ENCODE measurements around the gene IL1F10.

Gene IL1F10

DNA sequence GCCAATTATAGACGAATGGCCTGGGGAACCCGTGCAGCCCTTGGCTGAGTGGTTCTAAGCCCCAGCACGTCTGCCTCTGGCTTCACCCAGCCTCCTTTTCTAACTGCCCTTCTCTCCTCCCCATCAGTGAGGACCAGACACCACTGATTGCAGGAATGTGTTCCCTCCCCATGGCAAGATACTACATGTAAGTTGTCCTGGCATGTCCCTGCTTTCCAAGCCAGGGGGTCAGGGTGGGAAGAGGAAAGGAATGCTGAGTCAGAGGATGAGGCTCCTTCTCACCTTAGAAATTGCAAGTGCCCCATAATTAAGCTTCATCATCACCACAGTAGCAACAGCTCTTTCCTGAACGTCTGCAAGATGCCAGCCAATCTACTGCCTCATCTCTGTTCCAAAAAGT, 4.8 kb downstream of the IL1F10 start:
- H3K27ac ChIP-seq (ENCODE audit: insufficient read depth in 1 of 2, low read depth in 1 of 2, low read length in 2 of 2, poor library complexity in 1 of 2, severe bottlenecking in 2 of 2): no peak overlapping the region
- no peaks in the 10 kb centered on the region for H3K36me3 ChIP-seq (ENCODE audit: control insufficient read depth in 4 of 4, insufficient read depth in 4 of 4, low read length in 3 of 4)
- H3K9me3 ChIP-seq (ENCODE audit: control extremely low read depth in 1 of 5, control insufficient read depth in 4 of 5, insufficient read depth in 2 of 5, low read depth in 1 of 5, low read length in 4 of 5): no peaks in the 10 kb centered on the region
- POLR2A ChIA-PET: no interaction called here
- no peaks in the 10 kb centered on the region for H3K27me3 ChIP-seq (replicated peaks in 2 of 5; ENCODE audit: control insufficient read depth in 4 of 5, insufficient read depth in 5 of 5, low read length in 4 of 5)
- no peak for DNase-seq
- WGBS (ENCODE audit: insufficient coverage): 80% methylated on average over 1 of the region's 4 CpGs
- CTCF ChIA-PET: interaction anchor here (1.2 to 2.3 kb wide), 3 partner anchors 8 to 14 kb away, joined by 3 to 5 read pairs (median 4); partner anchors contain the start of gene IL36RN
- peaks cover 0 to 6% (median 0%) of the 10 kb centered on the region in 4 experiments for H3K4me1 ChIP-seq (ENCODE audit: control extremely low read depth in 1 of 4, control insufficient read depth in 4 of 4, insufficient read depth in 4 of 4, low read length in 3 of 4)
- no peak overlapping the region for H3K4me3 ChIP-seq (ENCODE audit: control insufficient read depth in 1 of 7, extremely low read depth in 1 of 7, insufficient read depth in 4 of 7, low read depth in 2 of 7, low read length in 6 of 7)

DNA sequence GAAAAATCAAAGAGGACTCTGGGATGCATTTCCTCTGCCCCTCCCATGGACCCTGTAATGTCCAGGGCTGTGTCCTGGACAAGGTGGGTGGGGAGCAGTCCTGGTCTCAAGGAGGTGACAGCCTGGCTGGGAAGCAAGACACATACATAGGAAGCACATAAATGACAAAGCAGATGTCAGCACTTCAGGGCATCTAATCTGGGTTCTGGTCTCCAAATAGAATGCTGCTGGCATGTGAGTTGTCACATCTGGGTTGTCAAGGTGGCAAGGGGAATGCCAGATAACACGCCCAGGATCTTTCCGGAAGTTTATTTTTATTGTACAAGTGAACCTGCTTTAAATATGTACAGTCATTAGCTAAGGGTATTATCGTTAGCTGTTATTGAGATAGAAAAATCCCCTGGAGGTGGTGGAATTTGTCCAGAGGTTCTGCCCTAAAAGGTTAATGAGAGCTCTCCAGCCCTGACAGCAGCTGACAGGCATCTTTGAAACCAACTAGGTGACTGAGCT, 5.6 kb downstream of the IL1F10 start:
- no peaks in the 10 kb centered on the region for H3K27me3 ChIP-seq (replicated peaks in 2 of 5; ENCODE audit: control insufficient read depth in 4 of 5, insufficient read depth in 5 of 5, low read length in 4 of 5)
- no peaks in the 10 kb centered on the region for H3K9me3 ChIP-seq (ENCODE audit: control extremely low read depth in 1 of 5, control insufficient read depth in 4 of 5, insufficient read depth in 2 of 5, low read depth in 1 of 5, low read length in 4 of 5)
- H3K36me3 ChIP-seq (ENCODE audit: control insufficient read depth in 4 of 4, insufficient read depth in 4 of 4, low read length in 3 of 4): no peaks in the 10 kb centered on the region
- WGBS (ENCODE audit: insufficient coverage): 93% methylated on average over 2 of the region's 3 CpGs
- POLR2A ChIA-PET: no interaction called here
- no peak overlapping the region for H3K27ac ChIP-seq (ENCODE audit: insufficient read depth in 1 of 2, low read depth in 1 of 2, low read length in 2 of 2, poor library complexity in 1 of 2, severe bottlenecking in 2 of 2)
- CTCF ChIA-PET: interaction anchor here (1.2 to 2.3 kb wide), 3 partner anchors 9 to 15 kb away, joined by 3 to 5 read pairs (median 4); partner anchors contain the start of gene IL36RN
- no peak for DNase-seq
- peaks cover 0 to 6% (median 0%) of the 10 kb centered on the region in 4 experiments for H3K4me1 ChIP-seq (ENCODE audit: control extremely low read depth in 1 of 4, control insufficient read depth in 4 of 4, insufficient read depth in 4 of 4, low read length in 3 of 4)
- H3K4me3 ChIP-seq (ENCODE audit: control insufficient read depth in 1 of 7, extremely low read depth in 1 of 7, insufficient read depth in 4 of 7, low read depth in 2 of 7, low read length in 6 of 7): no peak overlapping the region

- H3K27ac ChIP-seq (ENCODE audit: insufficient read depth in 1 of 2, low read depth in 1 of 2, low read length in 2 of 2, poor library complexity in 1 of 2, severe bottlenecking in 2 of 2): no peak overlapping the region
- H3K4me1 ChIP-seq (ENCODE audit: control extremely low read depth in 1 of 4, control insufficient read depth in 4 of 4, insufficient read depth in 4 of 4, low read length in 3 of 4): peaks cover 0 to 6% (median 0%) of the 10 kb centered on the region in 4 experiments
- 43% methylated on average over 4 of the region's 5 CpGs for WGBS (ENCODE audit: insufficient coverage)
- ChIA-PET POLR2A (no interaction called here), CTCF (interaction anchor here (6.9 kb wide), 1 partner anchor 125 kb away, joined by 57 read pairs; no protein-coding TSS in a partner anchor)
- H3K9me3 ChIP-seq (ENCODE audit: control extremely low read depth in 1 of 5, control insufficient read depth in 4 of 5, insufficient read depth in 2 of 5, low read depth in 1 of 5, low read length in 4 of 5): no peaks in the 10 kb centered on the region
- DNase-seq: peak in 2 of 3 donors; percentile 9 to 12
- no peaks in the 10 kb centered on the region for H3K36me3 ChIP-seq (ENCODE audit: control insufficient read depth in 4 of 4, insufficient read depth in 4 of 4, low read length in 3 of 4)
- no peak overlapping the region for H3K4me3 ChIP-seq (ENCODE audit: control insufficient read depth in 1 of 7, extremely low read depth in 1 of 7, insufficient read depth in 4 of 7, low read depth in 2 of 7, low read length in 6 of 7)
- no peaks in the 10 kb centered on the region for H3K27me3 ChIP-seq (replicated peaks in 2 of 5; ENCODE audit: control insufficient read depth in 4 of 5, insufficient read depth in 5 of 5, low read length in 4 of 5)
These were observed 7.3 kb downstream of the IL1F10 start for GRCh38 chr2:113075030-113075429.

- Histone ChIP-seq H3K27me3 (replicated peaks in 2 of 5; ENCODE audit: control insufficient read depth in 4 of 5, insufficient read depth in 5 of 5, low read length in 4 of 5) (no peaks in the 10 kb centered on the region), H3K4me1 (ENCODE audit: control extremely low read depth in 1 of 4, control insufficient read depth in 4 of 4, insufficient read depth in 4 of 4, low read length in 3 of 4) (peaks cover 0 to 6% (median 0%) of the 10 kb centered on the region in 4 experiments), H3K4me3 (ENCODE audit: control insufficient read depth in 1 of 7, extremely low read depth in 1 of 7, insufficient read depth in 4 of 7, low read depth in 2 of 7, low read length in 6 of 7) (no peak overlapping the region), H3K36me3 (ENCODE audit: control insufficient read depth in 4 of 4, insufficient read depth in 4 of 4, low read length in 3 of 4) (no peaks in the 10 kb centered on the region), H3K9me3 (ENCODE audit: control extremely low read depth in 1 of 5, control insufficient read depth in 4 of 5, insufficient read depth in 2 of 5, low read depth in 1 of 5, low read length in 4 of 5) (no peaks in the 10 kb centered on the region), H3K27ac (ENCODE audit: insufficient read depth in 1 of 2, low read depth in 1 of 2, low read length in 2 of 2, poor library complexity in 1 of 2, severe bottlenecking in 2 of 2) (no peak overlapping the region)
- ChIA-PET POLR2A (no interaction called here), CTCF (interaction anchor here (1.1 to 6.9 kb wide), 2 partner anchors 63 to 124 kb away, joined by 8 to 57 read pairs; no protein-coding TSS in a partner anchor)
- 93% methylated on average over 3 of the region's 3 CpGs for WGBS (ENCODE audit: insufficient coverage)
- DNase-seq: no peak
These were observed 7.8 kb downstream of the IL1F10 start for GRCh38 chr2:113075600-113075999.

GRCh38 chr2:113076954-113077669, 9.3 kb downstream of the IL1F10 start:
- Histone ChIP-seq H3K36me3 (ENCODE audit: control insufficient read depth in 4 of 4, insufficient read depth in 4 of 4, low read length in 3 of 4) (no peaks in the 10 kb centered on the region), H3K4me3 (ENCODE audit: control insufficient read depth in 1 of 7, extremely low read depth in 1 of 7, insufficient read depth in 4 of 7, low read depth in 2 of 7, low read length in 6 of 7) (no peak overlapping the region), H3K27me3 (replicated peaks in 2 of 5; ENCODE audit: control insufficient read depth in 4 of 5, insufficient read depth in 5 of 5, low read length in 4 of 5) (no peaks in the 10 kb centered on the region), H3K27ac (ENCODE audit: insufficient read depth in 1 of 2, low read depth in 1 of 2, low read length in 2 of 2, poor library complexity in 1 of 2, severe bottlenecking in 2 of 2) (no peak overlapping the region), H3K9me3 (ENCODE audit: control extremely low read depth in 1 of 5, control insufficient read depth in 4 of 5, insufficient read depth in 2 of 5, low read depth in 1 of 5, low read length in 4 of 5) (no peaks in the 10 kb centered on the region), H3K4me1 (ENCODE audit: control extremely low read depth in 1 of 4, control insufficient read depth in 4 of 4, insufficient read depth in 4 of 4, low read length in 3 of 4) (peaks cover 0 to 6% (median 0%) of the 10 kb centered on the region in 4 experiments)
- CTCF ChIA-PET: interaction anchor here (0.5 to 10.6 kb wide), 3 partner anchors 62 to 206 kb away, joined by 3 to 127 read pairs (median 57); no protein-coding TSS in a partner anchor
- POLR2A ChIA-PET: no interaction called here
- DNase-seq: no peak
- no CpG with 5 or more reads among the region's 3 CpGs for WGBS (ENCODE audit: insufficient coverage)

DNA sequence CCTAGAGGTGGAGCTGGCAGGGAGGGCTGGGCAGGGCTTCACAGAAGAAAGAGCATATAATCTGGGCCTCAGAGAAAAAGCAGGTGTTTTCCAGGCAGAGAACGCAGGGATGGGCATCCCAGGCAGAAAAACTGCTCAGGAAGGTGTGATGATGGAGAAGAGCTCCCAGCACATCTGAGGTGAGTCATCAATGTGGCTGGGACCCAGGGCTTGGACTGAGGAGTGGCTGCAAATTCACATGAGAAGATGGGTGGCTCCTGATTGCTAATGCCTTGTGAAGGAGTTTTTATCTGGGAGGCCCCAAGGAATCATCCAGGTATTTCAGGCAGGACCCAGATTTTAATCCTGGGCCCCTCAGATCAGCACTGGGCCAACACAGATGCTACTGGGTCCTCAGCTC, 10.2 kb downstream of the IL1F10 start:
- no peaks in the 10 kb centered on the region for H3K27me3 ChIP-seq (replicated peaks in 2 of 5; ENCODE audit: control insufficient read depth in 4 of 5, insufficient read depth in 5 of 5, low read length in 4 of 5)
- peaks cover 0 to 6% (median 0%) of the 10 kb centered on the region in 4 experiments for H3K4me1 ChIP-seq (ENCODE audit: control extremely low read depth in 1 of 4, control insufficient read depth in 4 of 4, insufficient read depth in 4 of 4, low read length in 3 of 4)
- no peak overlapping the region for H3K27ac ChIP-seq (ENCODE audit: insufficient read depth in 1 of 2, low read depth in 1 of 2, low read length in 2 of 2, poor library complexity in 1 of 2, severe bottlenecking in 2 of 2)
- H3K4me3 ChIP-seq (ENCODE audit: control insufficient read depth in 1 of 7, extremely low read depth in 1 of 7, insufficient read depth in 4 of 7, low read depth in 2 of 7, low read length in 6 of 7): no peak overlapping the region
- POLR2A ChIA-PET: no interaction called here
- 100% methylated on average over 1 of the region's 1 CpG for WGBS (ENCODE audit: insufficient coverage)
- no peaks in the 10 kb centered on the region for H3K9me3 ChIP-seq (ENCODE audit: control extremely low read depth in 1 of 5, control insufficient read depth in 4 of 5, insufficient read depth in 2 of 5, low read depth in 1 of 5, low read length in 4 of 5)
- H3K36me3 ChIP-seq (ENCODE audit: control insufficient read depth in 4 of 4, insufficient read depth in 4 of 4, low read length in 3 of 4): no peaks in the 10 kb centered on the region
- CTCF ChIA-PET: interaction anchor here (0.7 to 10.6 kb wide), 3 partner anchors 61 to 122 kb away, joined by 3 to 127 read pairs (median 57); no protein-coding TSS in a partner anchor
- DNase-seq: no peak

- no peak for DNase-seq
- 100% methylated on average over 6 of the region's 6 CpGs for WGBS (ENCODE audit: insufficient coverage)
- Histone ChIP-seq H3K4me3 (ENCODE audit: control insufficient read depth in 1 of 7, extremely low read depth in 1 of 7, insufficient read depth in 4 of 7, low read depth in 2 of 7, low read length in 6 of 7) (no peak overlapping the region), H3K4me1 (ENCODE audit: control extremely low read depth in 1 of 4, control insufficient read depth in 4 of 4, insufficient read depth in 4 of 4, low read length in 3 of 4) (peaks cover 0 to 6% (median 0%) of the 10 kb centered on the region in 4 experiments), H3K36me3 (ENCODE audit: control insufficient read depth in 4 of 4, insufficient read depth in 4 of 4, low read length in 3 of 4) (no peaks in the 10 kb centered on the region), H3K27me3 (replicated peaks in 2 of 5; ENCODE audit: control insufficient read depth in 4 of 5, insufficient read depth in 5 of 5, low read length in 4 of 5) (no peaks in the 10 kb centered on the region), H3K9me3 (ENCODE audit: control extremely low read depth in 1 of 5, control insufficient read depth in 4 of 5, insufficient read depth in 2 of 5, low read depth in 1 of 5, low read length in 4 of 5) (no peaks in the 10 kb centered on the region), H3K27ac (ENCODE audit: insufficient read depth in 1 of 2, low read depth in 1 of 2, low read length in 2 of 2, poor library complexity in 1 of 2, severe bottlenecking in 2 of 2) (no peak overlapping the region)
- ChIA-PET CTCF (interaction anchor here (0.7 to 10.6 kb wide), 3 partner anchors 61 to 121 kb away, joined by 3 to 127 read pairs (median 57); no protein-coding TSS in a partner anchor), POLR2A (no interaction called here)
These were observed 10.6 kb downstream of the IL1F10 start for GRCh38 chr2:113078350-113078839.
